B cell (primary cell): ENCODE measurements around the gene CNTNAP2. TPM values are rescaled to one million over a fixed set of nuclear protein-coding genes. Genes with fewer than 3 reads are reported as not detected.

Source experiments
- ATAC-seq: fragments of 200-7000 bp; cut with Tn5 transposase; one replicate; pipeline ENCODE4 v1.10.0; 2021; ENCODE audit warnings: low read depth, mild to moderate bottlenecking, moderate number of reproducible peaks, moderate library complexity
- CTCF ChIA-PET: fragments of 350-600 bp; sonication (Branson Sonifier 250); formaldehyde crosslinking; loops from one replicate; lab custom pipeline; 2021; ENCODE audit warnings: antibody characterized with exemption, inconsistent platforms; lab: Charles Lee
- POLR2A ChIA-PET: fragments of 350-600 bp; sonication (Branson Sonifier 250); formaldehyde crosslinking; loops from one replicate; lab custom pipeline; 2021; ENCODE audit warnings: antibody characterized with exemption; lab: Charles Lee
- DNase-seq: peaks from one replicate; pipeline ENCODE4 v3.0.0; 2013
- H2AFZ ChIP-seq: 2 replicates; pipeline ENCODE4 v1.6.1; 2012; ENCODE audit warnings: mild to moderate bottlenecking, low read depth, low read length; ENCODE audit not compliant: insufficient read depth, poor library complexity, severe bottlenecking
- H3K27ac ChIP-seq, 2 donors: 1 replicate in 1 of 2; 2 replicates in 1 of 2; pipeline ENCODE4 v1.5.1; 2012 to 2013; ENCODE audit warnings: low read length in 2 of 2, mild to moderate bottlenecking in 2 of 2, moderate library complexity in 1 of 2
- H3K27me3 ChIP-seq, 4 experiments: fragments of 200-600 bp in 1 of 4; sonication (generic) in 1 of 4; replicated peaks in 1 of 4; 1 replicate in 2 of 4; 2 replicates in 2 of 4; pipeline versions ENCODE4 v1.6.1 to v1.7.0; 2013 to 2016; ENCODE audit warnings: low read length in 3 of 4, mild to moderate bottlenecking in 2 of 4, mixed read lengths in 1 of 4, moderate library complexity in 1 of 4; ENCODE audit not compliant: insufficient read depth in 4 of 4, control insufficient read depth in 3 of 4; ENCODE audit errors: control extremely low read depth in 1 of 4
- H3K36me3 ChIP-seq, 2 experiments: replicated peaks in 1 of 2; 1 replicate in 1 of 2; 2 replicates in 1 of 2; pipeline versions ENCODE4 v1.6.1 to v1.7.1; 2013; ENCODE audit warnings: low read length in 1 of 2; ENCODE audit not compliant: insufficient read depth in 2 of 2, control insufficient read depth in 1 of 2; ENCODE audit errors: control extremely low read depth in 1 of 2, extremely low read depth in 1 of 2
- H3K4me1 ChIP-seq, 2 donors: fragments of 200-600 bp in 1 of 2; sonication (generic) in 1 of 2; 1 replicate in 1 of 2; 2 replicates in 1 of 2; pipeline versions ENCODE4 v1.5.1 to v1.6.1; 2013 to 2017; ENCODE audit warnings: low read length in 2 of 2; ENCODE audit not compliant: control insufficient read depth in 2 of 2, insufficient read depth in 2 of 2
- H3K4me2 ChIP-seq: replicated peaks from 2 replicates; pipeline ENCODE3; 2012; ENCODE audit warnings: mild to moderate bottlenecking, low read depth, low read length; ENCODE audit not compliant: poor library complexity, severe bottlenecking
- H3K4me3 ChIP-seq, 5 experiments: fragments of 200-600 bp in 1 of 5; sonication (generic) in 1 of 5; 1 replicate in 3 of 5; 2 replicates in 2 of 5; pipeline versions ENCODE4 v1.5.1 to v1.7.0; 2011 to 2016; ENCODE audit warnings: low read length in 4 of 5, mild to moderate bottlenecking in 4 of 5, low read depth in 2 of 5, control low read depth in 1 of 5, moderate library complexity in 1 of 5; ENCODE audit not compliant: insufficient read depth in 1 of 5; ENCODE audit errors: control extremely low read depth in 1 of 5, extremely low read depth in 1 of 5
- H3K79me2 ChIP-seq: fragments of 200-600 bp; sonication (generic); one replicate; pipeline ENCODE4 v1.6.0; 2016; ENCODE audit warnings: low read length; ENCODE audit not compliant: control insufficient read depth, insufficient read depth
- H3K9ac ChIP-seq: fragments of 200-600 bp; sonication (generic); 2 replicates; pipeline ENCODE4 v1.6.1; 2017; ENCODE audit warnings: mild to moderate bottlenecking, low read length, moderate library complexity
- H3K9me3 ChIP-seq, 3 donors: one replicate each; pipeline versions ENCODE4 v1.6.1 to v1.7.1; 2013; ENCODE audit warnings: low read length in 2 of 3; ENCODE audit not compliant: control insufficient read depth in 2 of 3, insufficient read depth in 1 of 3; ENCODE audit errors: control extremely low read depth in 1 of 3
- H4K20me1 ChIP-seq: 2 replicates; pipeline ENCODE4 v1.6.0; 2012; ENCODE audit warnings: mild to moderate bottlenecking, low read length; ENCODE audit not compliant: insufficient read depth, control insufficient read depth, poor library complexity, severe bottlenecking
- H3K27ac Mint-ChIP-seq: one replicate; pipeline ENCODE4 v1.8.0; 2021; ENCODE audit warnings: mixed read lengths
- H3K27me3 Mint-ChIP-seq: one replicate; pipeline ENCODE4 v1.8.0; 2021; ENCODE audit warnings: mixed read lengths
- H3K4me1 Mint-ChIP-seq: one replicate; pipeline ENCODE4 v1.8.0; 2021; ENCODE audit warnings: mixed read lengths
- H3K4me3 Mint-ChIP-seq: one replicate; pipeline ENCODE4 v1.8.0; 2021; ENCODE audit warnings: mixed read lengths
- H3K9me3 Mint-ChIP-seq: one replicate; pipeline ENCODE4 v1.8.0; 2022; ENCODE audit warnings: mixed read lengths; ENCODE audit not compliant: insufficient read depth
- CTCF ChIP-seq: fragments of 200-600 bp; IDR thresholded peaks from one replicate; pipeline ENCODE4 v1.8.0; 2022; ENCODE audit warnings: antibody characterized with exemption, mild to moderate bottlenecking
- EZH2 ChIP-seq: IDR thresholded peaks from 2 replicates; pipeline ENCODE4 v1.6.1; 2012; ENCODE audit warnings: borderline replicate concordance, low read depth, mild to moderate bottlenecking, moderate library complexity, low read length; ENCODE audit not compliant: insufficient read depth, poor library complexity, severe bottlenecking
- WGBS: methylation state at CpG from one replicate; pipeline ENCODE4 v1.1.5; 2013; ENCODE audit warnings: missing lambda C conversion rate; ENCODE audit not compliant: insufficient coverage; 5-methylcytosine and 5-hydroxymethylcytosine counted together
- intact Hi-C: fragments of 100-400 bp; cut with micrococcal nuclease; formaldehyde crosslinking; loops from one replicate; pipeline ENCODE4 v1.10.0; 2022
- polyA plus RNA-seq: library from polyadenylated mRNA; depleted of rRNA; stranded (reverse); fragments of >200 nt; gene quantifications from 2 replicates; pipeline ENCODE4 v1.2.3, GENCODE V29; 2012
- total RNA-seq, 2 donors: library from RNA; stranded (reverse); fragments of 120-200 nt in 1 of 2; gene quantifications; 1 replicate in 1 of 2; 2 replicates in 1 of 2; pipeline versions ENCODE4 v1.2.3 to v1.2.4, GENCODE V29; 2013 to 2022

The CNTNAP2 gene
- total and polyA plus RNA-seq, 2 donors (not counting 1 experiment from before 2014, with no cell fraction given), result 7.4 to 16.6 TPM

GRCh38 chr7:148286150-148286549 is 2169.5 kb downstream of the CNTNAP2 start:
- Histone ChIP-seq H3K4me1 (peaks cover 22 to 34% of the 10 kb centered on the region in 2 donors), H3K79me2 (no peaks in the 10 kb centered on the region), H2AFZ (no peak overlapping the region), H3K27me3 (no peaks in the 10 kb centered on the region), H3K4me3 (no peak overlapping the region), H3K27ac (no peak overlapping the region), H3K4me2 (no peak overlapping the region), H3K9me3 (peaks cover 2 to 11% (median 6%) of the 10 kb centered on the region in 3 donors), H3K36me3 (no peaks in the 10 kb centered on the region), H4K20me1 (no peaks in the 10 kb centered on the region), H3K9ac (no peak overlapping the region)
- peaks cover 35% of the 10 kb centered on the region for H3K4me1 Mint-ChIP-seq
- ATAC-seq, result no peak
- WGBS, result no CpG with 5 or more reads among the region's 2 CpGs
- no peak for DNase-seq
- POLR2A ChIA-PET, result no interaction called here
- H3K4me3 Mint-ChIP-seq, result no peak overlapping the region
- intact Hi-C loops, result no loop called here
- CTCF ChIA-PET, result interaction anchor here (0.8 to 1.3 kb wide), 3 partner anchors 16 to 217 kb away, joined by 3 to 5 read pairs (median 3); no protein-coding TSS in a partner anchor
- no peak for TF ChIP-seq CTCF
- no peak for TF ChIP-seq EZH2
- no peak overlapping the region for H3K27ac Mint-ChIP-seq
- H3K27me3 Mint-ChIP-seq, result no peaks in the 10 kb centered on the region
- H3K9me3 Mint-ChIP-seq, result peaks cover 3% of the 10 kb centered on the region

DNA sequence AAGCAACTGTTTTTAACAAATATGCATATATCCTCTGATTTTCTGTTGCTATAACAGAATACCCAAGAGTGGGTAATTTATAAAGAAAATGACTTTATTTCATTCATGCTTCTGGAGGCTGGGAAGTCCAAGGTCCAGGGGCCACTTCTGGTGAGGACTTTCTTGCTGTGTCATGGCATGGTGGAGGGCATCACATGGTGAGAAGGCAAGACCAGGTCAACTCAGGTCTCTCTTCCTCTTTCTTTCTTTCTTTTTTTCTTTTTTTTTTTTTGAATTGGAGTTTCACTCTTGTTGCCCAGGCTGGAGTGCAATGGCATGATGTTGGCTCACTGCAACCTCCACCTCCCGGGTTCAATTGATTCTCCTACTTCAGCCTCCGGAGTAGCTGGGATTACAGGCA is 2170.9 kb downstream of the CNTNAP2 start:
- POLR2A ChIA-PET, result no interaction called here

More for the DNA sequence above, 2170.9 kb downstream of the CNTNAP2 start:
- Histone ChIP-seq H3K4me2 (no peak overlapping the region), H3K9me3 (peaks cover 2 to 11% (median 6%) of the 10 kb centered on the region in 3 donors), H3K36me3 (no peaks in the 10 kb centered on the region), H3K4me1 (peaks cover 24 to 41% of the 10 kb centered on the region in 2 donors), H3K9ac (no peak overlapping the region), H3K79me2 (no peaks in the 10 kb centered on the region), H3K4me3 (no peak overlapping the region), H3K27ac (no peak overlapping the region), H2AFZ (no peak overlapping the region), H4K20me1 (no peaks in the 10 kb centered on the region), H3K27me3 (no peaks in the 10 kb centered on the region)
- DNase-seq, result no peak
- no peak for ATAC-seq
- peaks cover 45% of the 10 kb centered on the region for H3K4me1 Mint-ChIP-seq
- no peak overlapping the region for H3K4me3 Mint-ChIP-seq
- intact Hi-C loops, result no loop called here
- no peak overlapping the region for H3K27ac Mint-ChIP-seq
- no peaks in the 10 kb centered on the region for H3K27me3 Mint-ChIP-seq
- WGBS, result 100% methylated on average over 1 of the region's 2 CpGs
- CTCF ChIA-PET, result interaction anchor here (1.8 kb wide), 1 partner anchor 22 kb away, joined by 11 read pairs; no protein-coding TSS in a partner anchor
- TF ChIP-seq EZH2, result no peak
- TF ChIP-seq CTCF, result no peak
- peaks cover 3% of the 10 kb centered on the region for H3K9me3 Mint-ChIP-seq
